ENCODE results near the gene GBF1.
"Not testable (repeated sequence)": the region's sequence is repeated elsewhere in the genome, so short reads cannot be mapped to it uniquely, and the experiment has no call there.

The GBF1 gene

GRCh38 chr10:102233997-102234396, 11.3 kb upstream of the GBF1 start:
- no peak for DNase-seq (ENCODE audit: low read depth in 2 of 2)

- no peak for DNase-seq (ENCODE audit: low read depth in 2 of 2)
Measured at GRCh38 chr10:102234888-102235597, 10.3 kb upstream of the GBF1 start.

GRCh38 chr10:102235598-102235920, 9.8 kb upstream of the GBF1 start:
- no peak for DNase-seq (ENCODE audit: low read depth in 2 of 2)

- no peak for DNase-seq (ENCODE audit: low read depth in 2 of 2)
Measured at GRCh38 chr10:102236006-102236405, 9.3 kb upstream of the GBF1 start.

- no peak for DNase-seq (ENCODE audit: low read depth in 2 of 2)
Measured at GRCh38 chr10:102237711-102238252, 7.5 kb upstream of the GBF1 start.

- DNase-seq (ENCODE audit: low read depth in 2 of 2), result no peak
Measured at GRCh38 chr10:102240467-102241031, 4.8 kb upstream of the GBF1 start.

GRCh38 chr10:102241032-102241443, 4.3 kb upstream of the GBF1 start:
- DNase-seq (ENCODE audit: low read depth in 2 of 2), result no peak

- peak; percentile 85 to 93 for DNase-seq (ENCODE audit: low read depth in 2 of 2)
Measured at GRCh38 chr10:102241444-102242117, 3.8 kb upstream of the GBF1 start, which contains the start of gene PITX3. TSS of gene PITX3 (minus strand) at chr10:102241512. CDS start at chr10:102232080, 9,432 bp downstream.

GRCh38 chr10:102242118-102242485, 3.2 kb upstream of the GBF1 start:
- DNase-seq (ENCODE audit: low read depth in 2 of 2), result no peak

GRCh38 chr10:102243309-102243708, 2.0 kb upstream of the GBF1 start:
- no peak for DNase-seq (ENCODE audit: low read depth in 2 of 2)

- no peak for DNase-seq (ENCODE audit: low read depth in 2 of 2)
Measured at GRCh38 chr10:102245932-102246251, 560 bp downstream of the GBF1 start.

GRCh38 chr10:102246261-102246660, 929 bp downstream of the GBF1 start:
- DNase-seq (ENCODE audit: low read depth in 2 of 2), result no peak

GRCh38 chr10:102247734-102248133, 2.4 kb downstream of the GBF1 start:
- no peak for DNase-seq (ENCODE audit: low read depth in 2 of 2)

GRCh38 chr10:102252508-102252907, 7.2 kb downstream of the GBF1 start:
- not testable (repeated sequence) for DNase-seq (ENCODE audit: low read depth in 2 of 2)

- no peak for DNase-seq (ENCODE audit: low read depth in 2 of 2)
Measured at GRCh38 chr10:102254426-102254825, 9.1 kb downstream of the GBF1 start.

GRCh38 chr10:102255404-102255803, 10.1 kb downstream of the GBF1 start:
- no peak for DNase-seq (ENCODE audit: low read depth in 2 of 2)

GRCh38 chr10:102261196-102261595, 15.9 kb downstream of the GBF1 start:
- DNase-seq (ENCODE audit: low read depth in 2 of 2), result no peak

- DNase-seq (ENCODE audit: low read depth in 2 of 2), result no peak
Measured at GRCh38 chr10:102261842-102262241, 16.5 kb downstream of the GBF1 start.

GRCh38 chr10:102262744-102263370, 17.5 kb downstream of the GBF1 start:
- DNase-seq (ENCODE audit: low read depth in 2 of 2), result no peak

GRCh38 chr10:102264371-102264770, 19.0 kb downstream of the GBF1 start:
- no peak for DNase-seq (ENCODE audit: low read depth in 2 of 2)

- DNase-seq (ENCODE audit: low read depth in 2 of 2), result no peak
Measured at GRCh38 chr10:102266670-102267069, 21.3 kb downstream of the GBF1 start.

- no peak for DNase-seq (ENCODE audit: low read depth in 2 of 2)
Measured at GRCh38 chr10:102267748-102268147, 22.4 kb downstream of the GBF1 start.
